Measurements from ENCODE around the gene TRDMT1.

Gene TRDMT1

GRCh38 chr10:17200912-17201793 is at the start of gene TRDMT1:
TSS of gene TRDMT1 (minus strand) at chr10:17201672. CDS start at chr10:17201634, 38 bp downstream.
- DNase-seq (ENCODE audit: low spot score) (peak; percentile 91), FAIRE-seq (peak; percentile 82)

GRCh38 chr10:17250736-17251135 is 49.3 kb upstream of the TRDMT1 start:
- FAIRE-seq (no peak), DNase-seq (ENCODE audit: low spot score) (no peak)

GRCh38 chr10:17249820-17250219 is 48.3 kb upstream of the TRDMT1 start:
- FAIRE-seq (no peak), DNase-seq (ENCODE audit: low spot score) (peak; percentile 45)

GRCh38 chr10:17248964-17249363 is 47.5 kb upstream of the TRDMT1 start:
- FAIRE-seq = no peak
- DNase-seq (ENCODE audit: low spot score) = no peak

DNA sequence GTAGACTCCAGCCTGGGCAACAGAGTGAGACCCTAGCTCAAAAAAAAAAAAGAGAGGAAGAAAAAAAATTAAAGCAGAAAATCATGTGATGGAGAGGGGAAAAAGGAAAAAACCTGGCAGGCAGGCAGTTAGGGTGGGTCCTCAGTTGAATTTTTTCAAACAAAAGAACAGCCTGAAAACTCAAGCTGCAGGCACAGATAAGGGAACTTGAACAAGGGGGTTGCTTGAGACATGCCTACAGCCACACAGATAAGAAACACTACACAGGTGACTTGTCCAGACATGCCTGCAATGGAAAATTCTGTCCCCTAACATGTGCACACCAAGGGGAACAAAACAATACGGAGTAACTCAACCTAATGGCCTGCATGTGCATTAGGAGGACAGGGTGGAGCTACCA is 45.7 kb upstream of the TRDMT1 start:
- FAIRE-seq (no peak), DNase-seq (ENCODE audit: low spot score) (no peak)

DNA sequence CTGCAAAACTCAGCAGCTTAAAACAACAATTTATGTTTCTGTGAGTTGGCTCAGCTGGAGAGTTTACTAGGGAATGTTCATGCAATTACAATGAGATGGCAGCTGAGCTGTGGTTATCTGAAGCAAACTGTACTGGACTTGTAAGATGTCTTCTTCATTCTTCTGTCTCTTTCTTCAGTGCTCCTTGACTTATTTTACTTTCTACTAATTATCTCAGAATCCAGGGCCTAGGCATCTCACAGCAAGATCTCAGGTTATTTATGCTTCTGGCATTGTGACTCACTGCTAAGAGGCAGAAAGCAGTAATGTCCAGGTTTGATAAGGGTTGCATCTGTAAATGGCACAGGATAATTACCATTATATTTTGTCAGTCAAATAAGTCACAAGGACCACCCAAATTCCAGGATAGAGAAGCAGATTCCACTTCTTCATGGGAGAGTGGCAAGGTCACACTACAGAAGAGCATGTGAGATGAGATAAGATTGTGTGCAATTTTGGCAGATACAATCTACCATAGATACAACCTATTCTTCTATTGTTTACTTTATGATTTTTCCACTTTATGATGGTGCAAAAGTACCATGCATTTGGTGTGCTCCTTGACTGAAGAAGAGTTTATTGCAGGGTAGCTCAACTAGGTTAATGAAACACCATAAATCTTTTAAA is 43.4 kb upstream of the TRDMT1 start:
- no peak for DNase-seq (ENCODE audit: low spot score)
- no peak for FAIRE-seq

GRCh38 chr10:17241611-17242333 is 40.3 kb upstream of the TRDMT1 start:
- no peak for FAIRE-seq
- DNase-seq (ENCODE audit: low spot score) = no peak

- FAIRE-seq (no peak), DNase-seq (ENCODE audit: low spot score) (no peak)
Measured at GRCh38 chr10:17240616-17241015, 39.1 kb upstream of the TRDMT1 start.

- FAIRE-seq = no peak
Measured at GRCh38 chr10:17240096-17240495, 38.6 kb upstream of the TRDMT1 start.

GRCh38 chr10:17239345-17240085 is 38.0 kb upstream of the TRDMT1 start:
- FAIRE-seq (no peak), DNase-seq (ENCODE audit: low spot score) (no peak)

More at GRCh38 chr10:17240096-17240495, 38.6 kb upstream of the TRDMT1 start:
- DNase-seq (ENCODE audit: low spot score) = no peak

GRCh38 chr10:17238445-17239291 is 37.2 kb upstream of the TRDMT1 start:
- DNase-seq (ENCODE audit: low spot score) (peak; percentile 85), FAIRE-seq (peak; percentile 76)

GRCh38 chr10:17237915-17238444 is 36.5 kb upstream of the TRDMT1 start:
- peak; percentile 60 for DNase-seq (ENCODE audit: low spot score)
- peak; percentile 25 for FAIRE-seq

GRCh38 chr10:17237149-17237527 is 35.7 kb upstream of the TRDMT1 start:
- DNase-seq (ENCODE audit: low spot score) (no peak), FAIRE-seq (no peak)

DNA sequence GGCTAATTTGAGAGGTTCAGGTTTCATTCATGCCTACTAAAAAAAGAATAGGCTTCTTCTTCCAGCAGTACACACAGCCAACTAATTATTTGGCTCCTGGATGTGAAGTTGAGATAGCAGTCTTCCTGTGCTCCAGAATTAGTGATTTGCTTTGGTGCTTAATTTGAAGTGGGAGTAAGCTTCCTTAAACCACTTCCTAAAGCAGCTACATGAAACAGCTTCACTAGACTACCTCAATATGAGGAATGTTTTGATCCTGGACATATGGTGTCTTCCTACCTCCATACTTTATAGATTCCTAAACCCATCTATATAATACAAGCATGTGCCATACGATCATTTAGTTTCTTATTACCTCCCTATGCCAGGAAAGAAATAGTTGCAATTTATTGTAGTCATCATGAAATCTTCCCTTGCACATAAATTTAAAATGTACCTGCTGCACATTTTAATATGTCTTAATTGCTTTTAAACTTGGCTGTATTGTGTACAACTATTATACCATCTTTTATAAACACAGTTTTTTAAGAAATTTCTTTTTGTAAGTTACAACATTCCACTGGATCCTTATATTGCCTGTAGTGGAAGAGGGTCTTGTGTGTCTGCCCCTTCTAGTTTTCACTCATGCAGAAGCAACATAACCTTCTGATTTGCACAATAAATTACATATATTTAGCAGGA is 35.1 kb upstream of the TRDMT1 start:
- FAIRE-seq = no peak
- DNase-seq (ENCODE audit: low spot score) = peak; percentile 28

GRCh38 chr10:17235136-17235535 is 33.7 kb upstream of the TRDMT1 start:
- FAIRE-seq (no peak), DNase-seq (ENCODE audit: low spot score) (peak; percentile 60)

GRCh38 chr10:17234431-17234945 is 33.0 kb upstream of the TRDMT1 start:
- FAIRE-seq (no peak), DNase-seq (ENCODE audit: low spot score) (peak; percentile 34)

DNA sequence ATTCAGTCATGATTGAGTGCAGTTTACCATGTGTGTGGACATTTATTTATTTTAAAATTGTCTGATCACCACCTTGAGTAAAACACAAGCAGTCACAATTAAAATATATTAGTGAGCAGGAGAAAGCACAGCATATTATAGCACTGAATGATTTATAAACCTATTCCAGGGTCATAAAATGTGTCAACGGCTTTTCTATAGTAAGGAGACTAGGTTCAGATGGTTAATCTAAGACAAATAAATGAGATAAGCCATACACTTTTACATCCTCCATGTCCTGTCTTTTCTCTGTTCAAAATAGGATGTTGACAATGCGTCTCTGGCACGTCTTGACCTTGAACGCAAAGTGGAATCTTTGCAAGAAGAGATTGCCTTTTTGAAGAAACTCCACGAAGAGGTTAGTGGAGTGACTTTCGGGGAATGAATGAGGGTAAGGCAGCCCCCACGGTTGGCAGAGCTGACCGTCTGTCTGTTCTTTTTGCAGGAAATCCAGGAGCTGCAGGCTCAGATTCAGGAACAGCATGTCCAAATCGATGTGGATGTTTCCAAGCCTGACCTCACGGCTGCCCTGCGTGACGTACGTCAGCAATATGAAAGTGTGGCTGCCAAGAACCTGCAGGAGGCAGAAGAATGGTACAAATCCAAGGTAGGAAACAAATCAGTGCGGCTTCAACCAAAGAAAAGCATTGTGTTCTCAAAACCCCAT is 32.0 kb upstream of the TRDMT1 start:
- DNase-seq (ENCODE audit: low spot score) (peak; percentile 50), FAIRE-seq (no peak)

GRCh38 chr10:17232276-17232960 is 30.9 kb upstream of the TRDMT1 start:
- peak; percentile 38 for DNase-seq (ENCODE audit: low spot score)
- FAIRE-seq = peak; percentile 60
